ENCODE measurements around the gene FANCF. TPM values are rescaled to one million over a fixed set of nuclear protein-coding genes. Genes with fewer than 3 reads are reported as not detected.

FANCF gene
- total RNA-seq = 10 to 100 TPM in 1 of 4 donors, 1 to 10 TPM in 3; 6.9 to 10.0 (median 8.9) TPM

GRCh38 chr11:22625448-22626287 lies at the start of gene FANCF:
Gene FANCF, minus strand, starts transcription at chr11:22625823. Its CDS starts 13 bp downstream, at chr11:22625810.
- peak within 1 kb of the TSS; percentile 79 to 91 (median 90) for H3K4me3 ChIP-seq
- 1% methylated on average over 43 to 51 of the region's 55 CpGs for WGBS, 2 donors
- peak; percentile 91 to 99 for DNase-seq (ENCODE audit: low spot score in 2 of 2)
- H3K36me3 ChIP-seq = no peaks in the 10 kb centered on the region
- TF ChIP-seq POLR2A (IDR thresholded peaks at IDR 0.05) (peak in 1 of 2 donors; percentile 37), CTCF (IDR thresholded peaks at IDR 0.05) (no peak), EP300 (IDR thresholded peaks at IDR 0.05) (peak in 1 of 2 donors; percentile 82)
- H3K9me3 ChIP-seq = no peaks in the 10 kb centered on the region
- no peaks in the 10 kb centered on the region for H3K27me3 ChIP-seq
- H3K27ac ChIP-seq = peak within 1 kb of the TSS; percentile 81 to 91 (median 88)
- H3K4me1 ChIP-seq = peaks cover 0 to 32% (median 9%) of the 10 kb centered on the region in 4 donors

- Histone ChIP-seq H3K4me1 (peaks cover 0 to 5% (median 0%) of the 10 kb centered on the region in 4 donors), H3K27me3 (no peaks in the 10 kb centered on the region), H3K4me3 (no peak overlapping the region), H3K36me3 (no peaks in the 10 kb centered on the region), H3K9me3 (no peaks in the 10 kb centered on the region), H3K27ac (peak overlapping the region in 1 of 4 donors; percentile 27)
- no peak for DNase-seq (ENCODE audit: low spot score in 2 of 2)
- no peak for TF ChIP-seq POLR2A (IDR thresholded peaks at IDR 0.05)
- TF ChIP-seq CTCF (IDR thresholded peaks at IDR 0.05) = no peak
- TF ChIP-seq EP300 (IDR thresholded peaks at IDR 0.05) = no peak
- 51 to 61% methylated on average over 4 of the region's 4 CpGs for WGBS, 2 donors
Observed at GRCh38 chr11:22674470-22675439, 49.1 kb upstream of the FANCF start.

GRCh38 chr11:22671751-22672150 lies 46.1 kb upstream of the FANCF start:
- WGBS, 2 donors = 60 to 61% methylated on average over 2 of the region's 2 CpGs
- Histone ChIP-seq H3K27ac (no peak overlapping the region), H3K4me3 (no peak overlapping the region), H3K27me3 (peaks cover 0 to 3% of the 10 kb centered on the region in 2 donors), H3K9me3 (no peaks in the 10 kb centered on the region), H3K4me1 (peaks cover 0 to 11% (median 0%) of the 10 kb centered on the region in 4 donors), H3K36me3 (no peaks in the 10 kb centered on the region)
- DNase-seq (ENCODE audit: low spot score in 2 of 2) = no peak
- TF ChIP-seq POLR2A (IDR thresholded peaks at IDR 0.05) = no peak
- TF ChIP-seq CTCF (IDR thresholded peaks at IDR 0.05) = no peak
- no peak for TF ChIP-seq EP300 (IDR thresholded peaks at IDR 0.05)

GRCh38 chr11:22670830-22671229 lies 45.2 kb upstream of the FANCF start:
- 74 to 91% methylated on average over 1 of the region's 1 CpG for WGBS, 2 donors
- DNase-seq (ENCODE audit: low spot score in 2 of 2) = no peak
- Histone ChIP-seq H3K4me1 (peaks cover 0 to 20% (median 0%) of the 10 kb centered on the region in 4 donors), H3K9me3 (no peaks in the 10 kb centered on the region), H3K27ac (peak overlapping the region in 1 of 4 donors; percentile 38), H3K36me3 (no peaks in the 10 kb centered on the region), H3K27me3 (peaks cover 0 to 3% of the 10 kb centered on the region in 2 donors), H3K4me3 (no peak overlapping the region)
- TF ChIP-seq POLR2A (IDR thresholded peaks at IDR 0.05) = no peak
- TF ChIP-seq EP300 (IDR thresholded peaks at IDR 0.05) = no peak
- TF ChIP-seq CTCF (IDR thresholded peaks at IDR 0.05) = peak in 1 of 5 experiments; percentile 15

Data from tibial nerve (tissue), 4 donors.